ENCODE measurements around the gene PRICKLE2. TPM values are rescaled to one million over a fixed set of nuclear protein-coding genes. Genes with fewer than 3 reads are reported as not detected.
A peak's percentile ranks its signal among the peaks of the same experiment; 100 is the strongest.

The PRICKLE2 gene
- total and polyA plus RNA-seq, 2 donors: 1.0 to 1.2 TPM

DNA sequence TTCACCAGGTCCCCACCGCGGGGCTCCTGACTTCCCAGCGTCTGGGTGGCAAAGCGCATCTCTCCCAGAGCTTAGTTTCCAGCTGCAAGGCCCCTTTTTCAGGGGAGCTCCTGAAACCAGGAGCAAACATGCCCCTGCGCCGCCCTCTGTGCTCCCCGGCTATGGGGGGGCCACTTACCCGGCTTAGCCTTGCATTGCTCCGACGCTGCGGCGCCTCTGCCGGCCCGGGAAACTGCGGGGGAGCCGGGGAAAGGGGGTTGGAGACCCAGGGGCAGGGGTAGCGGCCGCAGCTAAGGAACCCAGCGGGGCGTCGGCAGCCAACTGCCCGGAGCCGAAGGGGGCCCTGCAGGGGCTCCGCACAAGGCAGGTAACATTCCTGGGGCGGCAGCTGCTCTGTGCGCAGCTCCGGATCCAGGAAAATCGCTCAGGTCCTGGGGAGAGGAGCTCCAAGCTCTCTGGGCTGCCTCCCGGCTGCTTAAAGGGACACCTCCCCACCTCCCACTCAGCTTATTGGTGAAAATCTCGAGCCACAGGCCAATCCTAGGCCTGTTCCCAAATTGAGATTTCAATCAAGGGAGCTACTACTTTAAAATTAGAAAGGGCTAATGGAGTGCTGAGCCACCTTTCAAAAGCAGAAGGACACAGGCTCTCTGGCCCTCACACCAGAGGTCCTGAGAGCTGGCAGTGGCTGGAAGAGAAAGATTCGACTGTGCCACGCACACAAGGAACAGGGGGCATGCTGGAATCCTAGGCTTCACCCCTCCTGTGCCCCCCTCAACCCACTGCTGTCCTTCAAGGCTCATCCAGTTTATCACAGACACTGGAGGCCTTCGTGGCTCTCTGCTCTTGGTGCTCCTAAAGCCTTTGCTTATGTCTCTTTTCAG lies 42.7 kb upstream of the PRICKLE2 start:
- Histone ChIP-seq H3K4me1 (ENCODE audit: control insufficient read depth in 2 of 2, insufficient read depth in 2 of 2, low read length in 2 of 2) (no peaks in the 10 kb centered on the region), H3K27me3 (ENCODE audit: control insufficient read depth in 2 of 2, insufficient read depth in 1 of 2, low read length in 1 of 2) (peaks cover 4 to 20% of the 10 kb centered on the region in 2 donors), H3K36me3 (ENCODE audit: control insufficient read depth in 2 of 2, insufficient read depth in 2 of 2, low read length in 1 of 2) (no peaks in the 10 kb centered on the region), H3K4me3 (ENCODE audit: low read length in 2 of 2) (peak overlapping the region; percentile 23 to 29), H3K9me3 (ENCODE audit: control insufficient read depth in 2 of 2, insufficient read depth in 1 of 2, low read length in 1 of 2) (no peaks in the 10 kb centered on the region), H3K27ac (ENCODE audit: low read depth in 1 of 2, low read length in 1 of 2) (peak overlapping the region in 1 of 2 donors; percentile 31)
- WGBS: 22% methylated on average over 33 of the region's 33 CpGs
- DNase-seq (ENCODE audit: low read depth in 6 of 9, low spot score in 9 of 9): no peak

DNA sequence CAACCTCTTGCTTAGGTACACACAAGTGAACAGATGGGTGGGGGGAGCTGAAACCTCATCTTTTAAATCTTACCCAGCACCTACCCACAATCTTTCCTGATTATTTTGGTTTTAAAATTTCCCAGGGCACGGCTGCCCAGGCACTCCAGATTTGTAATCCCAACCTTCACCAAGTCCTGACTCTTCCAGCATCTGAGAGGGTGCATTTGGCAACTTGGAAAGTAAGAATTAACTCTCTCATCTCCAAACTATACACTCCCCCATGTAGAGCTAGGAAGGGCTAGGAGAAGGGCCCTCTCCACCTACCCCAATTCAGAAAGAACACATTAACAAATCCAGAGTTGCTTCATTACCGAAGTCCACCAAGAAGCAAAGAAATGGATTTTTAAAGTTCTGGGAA lies 41.7 kb upstream of the PRICKLE2 start:
- H3K4me3 ChIP-seq (ENCODE audit: low read length in 2 of 2): no peak overlapping the region
- 89% methylated on average over 2 of the region's 2 CpGs for WGBS
- no peaks in the 10 kb centered on the region for H3K36me3 ChIP-seq (ENCODE audit: control insufficient read depth in 2 of 2, insufficient read depth in 2 of 2, low read length in 1 of 2)
- peaks cover 4 to 20% of the 10 kb centered on the region in 2 donors for H3K27me3 ChIP-seq (ENCODE audit: control insufficient read depth in 2 of 2, insufficient read depth in 1 of 2, low read length in 1 of 2)
- no peaks in the 10 kb centered on the region for H3K9me3 ChIP-seq (ENCODE audit: control insufficient read depth in 2 of 2, insufficient read depth in 1 of 2, low read length in 1 of 2)
- H3K4me1 ChIP-seq (ENCODE audit: control insufficient read depth in 2 of 2, insufficient read depth in 2 of 2, low read length in 2 of 2): no peaks in the 10 kb centered on the region
- H3K27ac ChIP-seq (ENCODE audit: low read depth in 1 of 2, low read length in 1 of 2): peak overlapping the region in 1 of 2 donors; percentile 46
- DNase-seq (ENCODE audit: low read depth in 6 of 9, low spot score in 9 of 9): no peak

DNA sequence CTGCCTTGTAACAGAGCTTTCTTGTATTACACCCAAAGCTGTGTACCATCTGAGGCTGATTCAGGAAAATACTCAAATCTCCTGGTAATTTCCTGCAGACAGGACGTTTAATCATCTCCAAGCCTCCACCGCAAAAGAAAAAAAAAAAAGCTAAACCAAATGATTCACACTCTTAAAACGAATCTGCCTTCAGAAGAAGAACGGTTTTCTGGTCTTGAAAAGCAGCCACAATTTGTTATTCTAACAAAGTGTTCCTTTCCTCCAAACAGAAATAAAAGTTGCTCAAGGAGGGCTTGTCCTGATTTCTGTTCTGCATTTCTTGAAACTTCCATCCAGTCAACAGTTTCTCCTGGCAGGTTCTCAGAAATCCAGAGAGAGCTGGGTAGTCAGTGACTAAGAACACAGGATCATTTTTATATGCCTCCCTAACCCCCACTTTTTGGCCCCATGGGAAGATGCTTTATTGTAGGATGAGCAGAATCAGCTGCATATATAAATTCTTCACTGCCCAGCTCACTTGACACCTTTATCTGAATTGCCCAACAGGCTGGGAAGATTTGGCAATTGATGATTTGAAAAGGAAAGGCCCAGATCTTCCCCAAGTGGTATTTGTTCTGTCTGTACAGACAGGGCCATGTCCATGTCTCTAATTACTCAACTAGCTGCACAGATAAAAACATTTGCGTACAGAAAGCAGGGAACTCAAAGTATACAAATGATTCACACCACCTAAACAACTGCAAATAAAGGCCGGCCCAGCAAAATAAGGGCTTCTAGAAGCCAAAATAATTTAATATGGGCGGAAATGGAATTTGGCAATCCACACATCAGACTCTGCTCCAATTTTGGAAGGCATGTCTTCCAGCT lies 41.0 kb upstream of the PRICKLE2 start:
- Histone ChIP-seq H3K27me3 (ENCODE audit: control insufficient read depth in 2 of 2, insufficient read depth in 1 of 2, low read length in 1 of 2) (peaks cover 4 to 20% of the 10 kb centered on the region in 2 donors), H3K4me1 (ENCODE audit: control insufficient read depth in 2 of 2, insufficient read depth in 2 of 2, low read length in 2 of 2) (no peaks in the 10 kb centered on the region), H3K9me3 (ENCODE audit: control insufficient read depth in 2 of 2, insufficient read depth in 1 of 2, low read length in 1 of 2) (no peaks in the 10 kb centered on the region), H3K36me3 (ENCODE audit: control insufficient read depth in 2 of 2, insufficient read depth in 2 of 2, low read length in 1 of 2) (no peaks in the 10 kb centered on the region), H3K4me3 (ENCODE audit: low read length in 2 of 2) (no peak overlapping the region), H3K27ac (ENCODE audit: low read depth in 1 of 2, low read length in 1 of 2) (no peak overlapping the region)
- 44% methylated on average over 7 of the region's 7 CpGs for WGBS
- DNase-seq (ENCODE audit: low read depth in 6 of 9, low spot score in 9 of 9): no peak

- Histone ChIP-seq H3K27ac (ENCODE audit: low read depth in 1 of 2, low read length in 1 of 2) (no peak overlapping the region), H3K4me3 (ENCODE audit: low read length in 2 of 2) (no peak overlapping the region), H3K4me1 (ENCODE audit: control insufficient read depth in 2 of 2, insufficient read depth in 2 of 2, low read length in 2 of 2) (no peaks in the 10 kb centered on the region), H3K9me3 (ENCODE audit: control insufficient read depth in 2 of 2, insufficient read depth in 1 of 2, low read length in 1 of 2) (no peaks in the 10 kb centered on the region), H3K36me3 (ENCODE audit: control insufficient read depth in 2 of 2, insufficient read depth in 2 of 2, low read length in 1 of 2) (no peaks in the 10 kb centered on the region), H3K27me3 (ENCODE audit: control insufficient read depth in 2 of 2, insufficient read depth in 1 of 2, low read length in 1 of 2) (peaks cover 4 to 20% of the 10 kb centered on the region in 2 donors)
- DNase-seq (ENCODE audit: low read depth in 6 of 9, low spot score in 9 of 9): no peak
- 43% methylated on average over 3 of the region's 3 CpGs for WGBS
Measured at GRCh38 chr3:64265646-64266045, 40.4 kb upstream of the PRICKLE2 start.

- no peaks in the 10 kb centered on the region for H3K4me1 ChIP-seq (ENCODE audit: control insufficient read depth in 2 of 2, insufficient read depth in 2 of 2, low read length in 2 of 2)
- H3K27ac ChIP-seq (ENCODE audit: low read depth in 1 of 2, low read length in 1 of 2): no peak overlapping the region
Measured at GRCh38 chr3:64264501-64265109, 39.3 kb upstream of the PRICKLE2 start.

DNA sequence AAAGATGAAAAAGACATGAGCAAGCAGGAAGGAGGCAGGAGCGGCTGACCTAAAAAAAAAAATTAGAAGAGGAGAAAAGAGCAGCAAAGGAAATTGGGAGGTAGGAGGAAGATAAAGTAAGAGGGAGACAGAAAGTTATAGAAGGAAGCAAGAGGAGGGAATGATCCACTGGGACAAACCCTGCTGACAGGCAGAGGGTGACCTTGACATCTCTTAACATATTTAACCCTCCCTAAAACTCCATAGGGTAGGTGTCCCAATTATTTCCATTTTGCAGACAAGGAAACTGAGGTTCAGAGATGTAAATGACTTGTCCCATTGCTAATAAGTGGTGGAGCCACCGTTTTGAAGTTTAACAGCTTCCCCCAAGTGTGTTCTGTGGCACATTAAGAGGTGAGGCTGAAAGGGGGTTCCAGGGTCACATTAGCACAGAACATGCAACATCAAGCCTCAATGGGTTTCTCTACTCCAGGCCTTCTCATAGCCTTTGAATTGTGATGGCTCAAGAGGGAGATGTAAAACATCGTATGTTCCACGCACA lies 37.4 kb upstream of the PRICKLE2 start:
- WGBS: 95% methylated on average over 4 of the region's 4 CpGs
- Histone ChIP-seq H3K27ac (ENCODE audit: low read depth in 1 of 2, low read length in 1 of 2) (no peak overlapping the region), H3K9me3 (ENCODE audit: control insufficient read depth in 2 of 2, insufficient read depth in 1 of 2, low read length in 1 of 2) (no peaks in the 10 kb centered on the region), H3K4me1 (ENCODE audit: control insufficient read depth in 2 of 2, insufficient read depth in 2 of 2, low read length in 2 of 2) (no peaks in the 10 kb centered on the region), H3K36me3 (ENCODE audit: control insufficient read depth in 2 of 2, insufficient read depth in 2 of 2, low read length in 1 of 2) (no peaks in the 10 kb centered on the region), H3K27me3 (ENCODE audit: control insufficient read depth in 2 of 2, insufficient read depth in 1 of 2, low read length in 1 of 2) (peaks cover 0 to 11% of the 10 kb centered on the region in 2 donors), H3K4me3 (ENCODE audit: low read length in 2 of 2) (no peak overlapping the region)
- no peak for DNase-seq (ENCODE audit: low read depth in 6 of 9, low spot score in 9 of 9)

More at GRCh38 chr3:64264501-64265109, 39.3 kb upstream of the PRICKLE2 start:
- Histone ChIP-seq H3K27me3 (ENCODE audit: control insufficient read depth in 2 of 2, insufficient read depth in 1 of 2, low read length in 1 of 2) (peaks cover 4 to 20% of the 10 kb centered on the region in 2 donors), H3K36me3 (ENCODE audit: control insufficient read depth in 2 of 2, insufficient read depth in 2 of 2, low read length in 1 of 2) (no peaks in the 10 kb centered on the region), H3K4me3 (ENCODE audit: low read length in 2 of 2) (no peak overlapping the region), H3K9me3 (ENCODE audit: control insufficient read depth in 2 of 2, insufficient read depth in 1 of 2, low read length in 1 of 2) (no peaks in the 10 kb centered on the region)
- 93% methylated on average over 4 of the region's 4 CpGs for WGBS
- no peak for DNase-seq (ENCODE audit: low read depth in 6 of 9, low spot score in 9 of 9)

DNA sequence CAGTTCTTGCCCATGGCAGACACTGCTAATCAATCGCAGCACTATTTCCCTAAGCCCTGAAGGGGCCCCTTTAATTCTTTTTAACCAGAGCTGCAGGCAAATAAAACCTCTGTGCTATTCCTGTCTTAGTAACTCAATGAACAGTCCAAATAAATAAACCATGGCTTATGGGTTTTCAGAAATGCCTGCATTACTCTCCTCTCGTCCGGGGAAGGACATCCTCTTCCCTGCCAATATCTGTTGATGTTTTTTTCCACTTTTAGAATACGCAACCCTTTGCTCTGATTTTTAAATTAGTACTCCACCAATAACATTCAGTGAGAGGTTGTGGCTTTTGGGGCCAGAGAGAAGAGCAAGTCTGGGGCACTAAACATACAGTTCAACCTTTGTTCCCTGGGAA lies 35.2 kb upstream of the PRICKLE2 start:
- Histone ChIP-seq H3K27ac (ENCODE audit: low read depth in 1 of 2, low read length in 1 of 2) (no peak overlapping the region), H3K36me3 (ENCODE audit: control insufficient read depth in 2 of 2, insufficient read depth in 2 of 2, low read length in 1 of 2) (no peaks in the 10 kb centered on the region), H3K27me3 (ENCODE audit: control insufficient read depth in 2 of 2, insufficient read depth in 1 of 2, low read length in 1 of 2) (peaks cover 0 to under 1% of the 10 kb centered on the region in 2 donors), H3K4me1 (ENCODE audit: control insufficient read depth in 2 of 2, insufficient read depth in 2 of 2, low read length in 2 of 2) (no peaks in the 10 kb centered on the region), H3K4me3 (ENCODE audit: low read length in 2 of 2) (no peak overlapping the region), H3K9me3 (ENCODE audit: control insufficient read depth in 2 of 2, insufficient read depth in 1 of 2, low read length in 1 of 2) (no peaks in the 10 kb centered on the region)
- no peak for DNase-seq (ENCODE audit: low read depth in 6 of 9, low spot score in 9 of 9)
- 91% methylated on average over 4 of the region's 4 CpGs for WGBS

- 95% methylated on average over 2 of the region's 2 CpGs for WGBS
- H3K4me3 ChIP-seq (ENCODE audit: low read length in 2 of 2): no peak overlapping the region
Measured at GRCh38 chr3:64259636-64260035, 34.4 kb upstream of the PRICKLE2 start.

More at GRCh38 chr3:64259636-64260035, 34.4 kb upstream of the PRICKLE2 start:
- Histone ChIP-seq H3K4me1 (ENCODE audit: control insufficient read depth in 2 of 2, insufficient read depth in 2 of 2, low read length in 2 of 2) (no peaks in the 10 kb centered on the region), H3K36me3 (ENCODE audit: control insufficient read depth in 2 of 2, insufficient read depth in 2 of 2, low read length in 1 of 2) (no peaks in the 10 kb centered on the region), H3K9me3 (ENCODE audit: control insufficient read depth in 2 of 2, insufficient read depth in 1 of 2, low read length in 1 of 2) (no peaks in the 10 kb centered on the region), H3K27ac (ENCODE audit: low read depth in 1 of 2, low read length in 1 of 2) (no peak overlapping the region), H3K27me3 (ENCODE audit: control insufficient read depth in 2 of 2, insufficient read depth in 1 of 2, low read length in 1 of 2) (no peaks in the 10 kb centered on the region)
- DNase-seq (ENCODE audit: low read depth in 6 of 9, low spot score in 9 of 9): no peak
